ENCODE results near the gene RELT.

The RELT gene

GRCh38 chr11:73405146-73405510, 28.9 kb downstream of the RELT start:
- H3K36me3 ChIP-seq (ENCODE audit: control insufficient read depth, insufficient read depth, low read length) = peaks cover 32% of the 10 kb centered on the region
- no peak overlapping the region for H3K4me3 ChIP-seq (replicated peaks; ENCODE audit: low read depth, low read length)
- DNase-seq (ENCODE audit: extremely low read depth, insufficient read length) = no peak
- no peaks in the 10 kb centered on the region for H3K27me3 ChIP-seq (replicated peaks; ENCODE audit: control insufficient read depth, insufficient read depth, low read length)
- TF ChIP-seq CTCF (IDR thresholded peaks at IDR 0.05; ENCODE audit: insufficient read depth, low read length, poor library complexity, severe bottlenecking) = no peak

- Histone ChIP-seq H3K4me3 (replicated peaks; ENCODE audit: low read depth, low read length) (no peak overlapping the region), H3K36me3 (ENCODE audit: control insufficient read depth, insufficient read depth, low read length) (peaks cover 29% of the 10 kb centered on the region), H3K27me3 (replicated peaks; ENCODE audit: control insufficient read depth, insufficient read depth, low read length) (no peaks in the 10 kb centered on the region)
- TF ChIP-seq CTCF (IDR thresholded peaks at IDR 0.05; ENCODE audit: insufficient read depth, low read length, poor library complexity, severe bottlenecking) = no peak
- no peak for DNase-seq (ENCODE audit: extremely low read depth, insufficient read length)
These were observed 29.9 kb downstream of the RELT start for GRCh38 chr11:73406131-73406530.

GRCh38 chr11:73406619-73407018, 30.4 kb downstream of the RELT start:
- H3K36me3 ChIP-seq (ENCODE audit: control insufficient read depth, insufficient read depth, low read length) = peaks cover 28% of the 10 kb centered on the region

GRCh38 chr11:73409431-73409830, 33.2 kb downstream of the RELT start:
- Histone ChIP-seq H3K27me3 (replicated peaks; ENCODE audit: control insufficient read depth, insufficient read depth, low read length) (no peaks in the 10 kb centered on the region), H3K4me3 (replicated peaks; ENCODE audit: low read depth, low read length) (no peak overlapping the region), H3K36me3 (ENCODE audit: control insufficient read depth, insufficient read depth, low read length) (peaks cover 23% of the 10 kb centered on the region)
- TF ChIP-seq CTCF (IDR thresholded peaks at IDR 0.05; ENCODE audit: insufficient read depth, low read length, poor library complexity, severe bottlenecking) = no peak
- DNase-seq (ENCODE audit: extremely low read depth, insufficient read length) = no peak

More at GRCh38 chr11:73406619-73407018, 30.4 kb downstream of the RELT start:
- no peak overlapping the region for H3K4me3 ChIP-seq (replicated peaks; ENCODE audit: low read depth, low read length)
- TF ChIP-seq CTCF (IDR thresholded peaks at IDR 0.05; ENCODE audit: insufficient read depth, low read length, poor library complexity, severe bottlenecking) = no peak
- no peak for DNase-seq (ENCODE audit: extremely low read depth, insufficient read length)
- H3K27me3 ChIP-seq (replicated peaks; ENCODE audit: control insufficient read depth, insufficient read depth, low read length) = no peaks in the 10 kb centered on the region

- Histone ChIP-seq H3K4me3 (replicated peaks; ENCODE audit: low read depth, low read length) (no peak overlapping the region), H3K36me3 (ENCODE audit: control insufficient read depth, insufficient read depth, low read length) (peaks cover 16% of the 10 kb centered on the region), H3K27me3 (replicated peaks; ENCODE audit: control insufficient read depth, insufficient read depth, low read length) (no peaks in the 10 kb centered on the region)
- no peak for TF ChIP-seq CTCF (IDR thresholded peaks at IDR 0.05; ENCODE audit: insufficient read depth, low read length, poor library complexity, severe bottlenecking)
- DNase-seq (ENCODE audit: extremely low read depth, insufficient read length) = no peak
These were observed 34.4 kb downstream of the RELT start for GRCh38 chr11:73410627-73411026.

- H3K27me3 ChIP-seq (replicated peaks; ENCODE audit: control insufficient read depth, insufficient read depth, low read length) = no peaks in the 10 kb centered on the region
- no peak for DNase-seq (ENCODE audit: extremely low read depth, insufficient read length)
- TF ChIP-seq CTCF (IDR thresholded peaks at IDR 0.05; ENCODE audit: insufficient read depth, low read length, poor library complexity, severe bottlenecking) = no peak
- no peak overlapping the region for H3K4me3 ChIP-seq (replicated peaks; ENCODE audit: low read depth, low read length)
- H3K36me3 ChIP-seq (ENCODE audit: control insufficient read depth, insufficient read depth, low read length) = peaks cover 14% of the 10 kb centered on the region
These were observed 34.8 kb downstream of the RELT start for GRCh38 chr11:73411031-73411430.

All from GM06990 (cell line).